GM18505 (cell line): Measurements from ENCODE around the gene TGFB3.

ENCODE experiments used
- ATAC-seq: cut with Tn5 transposase; IDR thresholded peaks from one replicate; pipeline ENCODE4 v1.9.1; 2021; ENCODE audit not compliant: unreplicated experiment
- POLR2A ChIP-seq: IDR thresholded peaks from 4 replicates; pipeline ENCODE4 v1.6.1; 2011; ENCODE audit warnings: borderline replicate concordance; ENCODE audit not compliant: insufficient read depth, insufficient read length; ENCODE audit errors: extremely low read depth

TGFB3 gene

GRCh38 chr14:75996488-75996887, 14.7 kb upstream of the TGFB3 start:
- TF ChIP-seq POLR2A = no peak
- ATAC-seq = no peak

GRCh38 chr14:75995372-75996041, 13.7 kb upstream of the TGFB3 start:
- ATAC-seq = no peak
- TF ChIP-seq POLR2A = no peak

- no peak for ATAC-seq
- TF ChIP-seq POLR2A = no peak
These were observed 11.8 kb upstream of the TGFB3 start for GRCh38 chr14:75993567-75994041.

GRCh38 chr14:75991753-75992152, 10.0 kb upstream of the TGFB3 start:
- ATAC-seq = no peak
- no peak for TF ChIP-seq POLR2A

- ATAC-seq = no peak
- no peak for TF ChIP-seq POLR2A
These were observed 8.5 kb upstream of the TGFB3 start for GRCh38 chr14:75990297-75990696.

- ATAC-seq = no peak
- no peak for TF ChIP-seq POLR2A
These were observed 7.3 kb upstream of the TGFB3 start for GRCh38 chr14:75989134-75989533.

- ATAC-seq = no peak
- TF ChIP-seq POLR2A = no peak
These were observed 5.6 kb upstream of the TGFB3 start for GRCh38 chr14:75987201-75987970.

GRCh38 chr14:75986439-75986765, 4.6 kb upstream of the TGFB3 start:
- no peak for ATAC-seq
- TF ChIP-seq POLR2A = no peak

GRCh38 chr14:75985618-75986438, 4.0 kb upstream of the TGFB3 start, which contains the start of gene IFT43:
TSS of gene IFT43 (plus strand) at chr14:75985763. CDS start at chr14:75985787, 24 bp downstream.
- peak; percentile 70 for ATAC-seq
- TF ChIP-seq POLR2A = no peak

GRCh38 chr14:75984674-75985073, 2.9 kb upstream of the TGFB3 start:
- no peak for TF ChIP-seq POLR2A

GRCh38 chr14:75983019-75983358, 1.2 kb upstream of the TGFB3 start:
- ATAC-seq = no peak
- TF ChIP-seq POLR2A = no peak

More at GRCh38 chr14:75984674-75985073, 2.9 kb upstream of the TGFB3 start:
- no peak for ATAC-seq

- TF ChIP-seq POLR2A = no peak
- ATAC-seq = peak; percentile 45
These were observed 647 bp upstream of the TGFB3 start for GRCh38 chr14:75982266-75983018.

- no peak for TF ChIP-seq POLR2A
- ATAC-seq = no peak
These were observed 939 bp downstream of the TGFB3 start for GRCh38 chr14:75980856-75981255.
